K562 (cell line): ENCODE data around the gene RASGRP2. TPM values are rescaled to one million over a fixed set of nuclear protein-coding genes. Genes with fewer than 3 reads are reported as not detected.

Experiments used
- ARID2 ChIP-seq: fragments of 450-650 bp; IDR thresholded peaks from 2 replicates; pipeline ENCODE4 v1.6.1; 2017; ENCODE audit warnings: antibody characterized with exemption, mild to moderate bottlenecking
- CC2D1A ChIP-seq: fragments of 450-650 bp; IDR thresholded peaks from 2 replicates; pipeline ENCODE4 v1.6.1; 2017; ENCODE audit warnings: mild to moderate bottlenecking
- CSDE1 ChIP-seq, 2 experiments: fragments of 450-650 bp; IDR thresholded peaks; 2 replicates each; pipeline ENCODE4 v1.6.1; 2016; ENCODE audit warnings: mild to moderate bottlenecking in 1 of 2
- HDAC1 ChIP-seq, 2 experiments: fragments of 450-650 bp; IDR thresholded peaks; 2 replicates each; pipeline ENCODE4 v1.6.1; 2016 to 2017; ENCODE audit warnings: inconsistent platforms in 1 of 2, mild to moderate bottlenecking in 1 of 2, moderate library complexity in 1 of 2
- KLF16 ChIP-seq: IDR thresholded peaks from 2 replicates; pipeline ENCODE4 v1.6.1; 2016; ENCODE audit warnings: antibody characterized with exemption
- LARP7 ChIP-seq: fragments of 450-650 bp; IDR thresholded peaks from 2 replicates; pipeline ENCODE4 v1.6.1; 2016
- NCOA4 ChIP-seq: fragments of 450-650 bp; IDR thresholded peaks from 2 replicates; pipeline ENCODE4 v1.6.1; 2018; ENCODE audit warnings: mild to moderate bottlenecking; ENCODE audit not compliant: partially characterized antibody
- PHF8 ChIP-seq: fragments of 200-600 bp; sonication (generic); IDR thresholded peaks from 2 replicates; pipeline ENCODE4 v1.6.1; 2012; ENCODE audit warnings: mixed run types, mild to moderate bottlenecking, inconsistent platforms, low read length, moderate library complexity, borderline replicate concordance
- POLR2G ChIP-seq: fragments of 200-400 bp; formaldehyde crosslinking; IDR thresholded peaks from 2 replicates; pipeline ENCODE4 v1.6.1; 2017; ENCODE audit warnings: low read depth, mild to moderate bottlenecking, antibody characterized with exemption, low read length, moderate library complexity
- RAD21 ChIP-seq, 2 experiments: fragments of 250-450 bp in 1 of 2; fragments of 450-650 bp in 1 of 2; sonication (Bioruptor Pico) in 1 of 2; formaldehyde crosslinking in 1 of 2; IDR thresholded peaks in 1 of 2; conservative IDR thresholded peaks in 1 of 2; 2 replicates each; pipeline versions ENCODE4 v1.4.0 to v1.8.0; 2020 to 2022; ENCODE audit warnings: mild to moderate bottlenecking in 2 of 2, moderate library complexity in 1 of 2
- RFX7 ChIP-seq: fragments of 250-450 bp; sonication (Bioruptor Pico); IDR thresholded peaks from 2 replicates; pipeline ENCODE4 v1.5.1; 2021; ENCODE audit warnings: mild to moderate bottlenecking
- SAFB ChIP-seq: fragments of 200-400 bp; formaldehyde crosslinking; IDR thresholded peaks from 2 replicates; pipeline ENCODE4 v1.6.1; 2017; ENCODE audit warnings: low read depth, low read length, borderline replicate concordance
- SMC3 ChIP-seq: conservative IDR thresholded peaks from 2 replicates; pipeline ENCODE4 v1.6.1; 2011; ENCODE audit warnings: low read depth, low read length, improper control_type of control experiment; ENCODE audit not compliant: insufficient read depth
- SRF ChIP-seq, 2 experiments: fragments of 250-450, 450-650 bp in 1 of 2; sonication (Bioruptor Pico) in 1 of 2; sonication (generic) in 1 of 2; formaldehyde crosslinking; IDR thresholded peaks; 2 replicates each; pipeline versions ENCODE4 v1.5.0 to v1.5.1; 2020 to 2022; ENCODE audit warnings: mild to moderate bottlenecking in 1 of 2, missing genetic modification reagents in 1 of 2
- TCF3 ChIP-seq: sonication (generic); formaldehyde crosslinking; IDR thresholded peaks from 2 replicates; pipeline ENCODE4 v1.4.0; 2020; ENCODE audit warnings: mild to moderate bottlenecking, missing genetic modification reagents
- ZFX ChIP-seq: sonication (generic); formaldehyde crosslinking; IDR thresholded peaks from 2 replicates; pipeline ENCODE4 v1.8.0; 2022; ENCODE audit warnings: mild to moderate bottlenecking, missing genetic modification reagents, moderate library complexity
- ZNF316 ChIP-seq: fragments of 450-650 bp; IDR thresholded peaks from 2 replicates; pipeline ENCODE4 v1.6.1; 2016
- ZNF668 ChIP-seq: fragments of 250-450 bp; sonication (Bioruptor Pico); IDR thresholded peaks from 2 replicates; pipeline ENCODE4 v1.8.0; 2022; ENCODE audit warnings: mild to moderate bottlenecking, inconsistent platforms
- polyA plus RNA-seq, 8 experiments: library from polyadenylated mRNA; depleted of rRNA in 4 of 8; stranded (reverse) in 5 of 8; unstranded in 3 of 8; fragments of >200 nt; fragmentation: Nextera tagmentation in 2 of 8; fragmentation: Illumina TruSeq in 1 of 8; extraction: Ambion mirVana in 2 of 8; extraction: Trizol in 1 of 8; gene quantifications; 2 replicates each; pipeline versions ENCODE4 v1.2.1 to v1.2.3, GENCODE V29; 2011 to 2014; ENCODE audit warnings: inconsistent platforms in 1 of 8, missing spikeins in 1 of 8
- total RNA-seq, 7 experiments: library from RNA; depleted of rRNA in 6 of 7; stranded (reverse); fragments of >200 nt in 6 of 7; fragmentation: Illumina TruSeq in 2 of 7; extraction: Trizol in 2 of 7; gene quantifications; 2 replicates each; pipeline versions ENCODE4 v1.2.1 to v1.2.3, GENCODE V29; 2011 to 2021; ENCODE audit warnings: low replicate concordance in 1 of 7
- TF ChIP-seq, protein P1 (sequence below): sonication (generic); formaldehyde crosslinking; IDR thresholded peaks from 2 replicates; pipeline ENCODE4 v1.9.0; 2022; ENCODE audit warnings: mild to moderate bottlenecking, missing genetic modification reagents
- TF ChIP-seq, protein P2 (sequence below): IDR thresholded peaks from 2 replicates; pipeline ENCODE4 v1.6.1; 2011; ENCODE audit not compliant: insufficient read length; ENCODE audit errors: extremely low read depth
- TF ChIP-seq, protein P3 (sequence below): fragments of 250-450 bp; sonication (Bioruptor Pico); IDR thresholded peaks from 2 replicates; pipeline ENCODE4 v1.5.0; 2021
- TF ChIP-seq, protein P4 (sequence below): IDR thresholded peaks from 2 replicates; pipeline ENCODE4 v1.6.1; 2014; ENCODE audit warnings: antibody characterized with exemption
- TF ChIP-seq, protein P5 (sequence below), 3 experiments: fragments of 200-800 bp in 1 of 3; sonication (Bioruptor generic) in 1 of 3; sonication (generic) in 1 of 3; formaldehyde crosslinking in 1 of 3; IDR thresholded peaks; 2 replicates each; pipeline versions ENCODE4 v1.6.1 to v1.8.0; 2016 to 2022; ENCODE audit warnings: mild to moderate bottlenecking in 2 of 3, missing compliant biosample characterization in 2 of 3, missing genetic modification characterization in 2 of 3, missing genetic modification reagents in 1 of 3

The RASGRP2 gene
- total and polyA plus RNA-seq, 9 of the 15 experiments (the other 6 are each of a cell fraction or from before 2014, with no cell fraction given) = 0.87 to 22.7 (median 5.5) TPM

DNA sequence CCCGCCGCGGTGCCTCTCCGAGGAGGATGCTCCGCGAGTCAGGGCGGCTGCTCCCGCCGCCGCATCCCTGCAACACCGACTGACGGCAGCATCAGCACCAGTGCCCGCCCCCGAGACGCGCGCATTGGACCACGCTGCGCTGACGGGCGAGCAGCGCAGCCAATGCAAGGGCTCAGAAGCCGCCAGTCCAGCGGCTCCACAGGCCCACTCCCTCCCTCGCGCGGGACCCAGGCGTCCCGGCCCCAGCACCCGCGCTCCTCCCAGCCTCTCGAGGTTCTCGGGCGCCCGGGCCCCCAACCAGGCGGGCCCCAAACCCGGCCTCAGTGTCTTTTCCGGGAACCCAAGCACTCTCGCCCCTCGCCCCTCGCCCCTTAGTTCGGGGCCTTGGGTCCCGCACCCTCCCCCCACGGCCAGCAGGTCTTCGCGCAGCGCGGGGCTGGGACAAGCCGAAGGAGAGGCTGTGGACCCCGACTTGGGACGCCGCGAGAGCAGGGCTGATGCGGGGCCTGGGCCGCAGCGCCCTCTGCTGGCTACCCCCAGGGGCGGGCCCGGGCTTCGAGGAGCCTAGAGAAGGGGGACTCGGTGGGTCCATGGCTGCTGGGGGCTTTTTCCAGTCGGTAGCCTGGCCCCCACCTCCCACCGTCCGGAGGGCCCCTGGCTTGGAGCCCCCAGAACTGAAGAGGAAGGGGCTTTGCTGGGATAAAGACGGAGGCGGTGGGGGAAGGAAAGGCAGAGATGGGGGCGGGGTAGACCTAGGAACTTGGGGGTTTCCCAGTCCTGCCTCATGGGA lies 20.6 kb downstream of the RASGRP2 start, which contains the start of gene NRXN2 (continued):
- TF ChIP-seq, protein P1, sequence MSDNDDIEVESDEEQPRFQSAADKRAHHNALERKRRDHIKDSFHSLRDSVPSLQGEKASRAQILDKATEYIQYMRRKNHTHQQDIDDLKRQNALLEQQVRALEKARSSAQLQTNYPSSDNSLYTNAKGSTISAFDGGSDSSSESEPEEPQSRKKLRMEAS = no peak
- 0 out of 2 replicates have a peak, but pooled peaks have one; percentile 37 for TF ChIP-seq POLR2G
- TF ChIP-seq, protein P2, sequence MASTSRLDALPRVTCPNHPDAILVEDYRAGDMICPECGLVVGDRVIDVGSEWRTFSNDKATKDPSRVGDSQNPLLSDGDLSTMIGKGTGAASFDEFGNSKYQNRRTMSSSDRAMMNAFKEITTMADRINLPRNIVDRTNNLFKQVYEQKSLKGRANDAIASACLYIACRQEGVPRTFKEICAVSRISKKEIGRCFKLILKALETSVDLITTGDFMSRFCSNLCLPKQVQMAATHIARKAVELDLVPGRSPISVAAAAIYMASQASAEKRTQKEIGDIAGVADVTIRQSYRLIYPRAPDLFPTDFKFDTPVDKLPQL = no peak
- TF ChIP-seq, protein P3, sequence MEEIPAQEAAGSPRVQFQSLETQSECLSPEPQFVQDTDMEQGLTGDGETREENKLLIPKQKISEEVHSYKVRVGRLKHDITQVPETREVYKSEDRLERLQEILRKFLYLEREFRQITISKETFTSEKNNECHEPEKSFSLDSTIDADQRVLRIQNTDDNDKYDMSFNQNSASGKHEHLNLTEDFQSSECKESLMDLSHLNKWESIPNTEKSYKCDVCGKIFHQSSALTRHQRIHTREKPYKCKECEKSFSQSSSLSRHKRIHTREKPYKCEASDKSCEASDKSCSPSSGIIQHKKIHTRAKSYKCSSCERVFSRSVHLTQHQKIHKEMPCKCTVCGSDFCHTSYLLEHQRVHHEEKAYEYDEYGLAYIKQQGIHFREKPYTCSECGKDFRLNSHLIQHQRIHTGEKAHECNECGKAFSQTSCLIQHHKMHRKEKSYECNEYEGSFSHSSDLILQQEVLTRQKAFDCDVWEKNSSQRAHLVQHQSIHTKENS (CRISPR knock-in tag) = no peak
- TF ChIP-seq PHF8 = peak; percentile 21; the same call in 1 of the 2 replicates
- TF ChIP-seq ZFX = peak; percentile 63
- no peak for TF ChIP-seq ZNF316
- TF ChIP-seq, protein P4, sequence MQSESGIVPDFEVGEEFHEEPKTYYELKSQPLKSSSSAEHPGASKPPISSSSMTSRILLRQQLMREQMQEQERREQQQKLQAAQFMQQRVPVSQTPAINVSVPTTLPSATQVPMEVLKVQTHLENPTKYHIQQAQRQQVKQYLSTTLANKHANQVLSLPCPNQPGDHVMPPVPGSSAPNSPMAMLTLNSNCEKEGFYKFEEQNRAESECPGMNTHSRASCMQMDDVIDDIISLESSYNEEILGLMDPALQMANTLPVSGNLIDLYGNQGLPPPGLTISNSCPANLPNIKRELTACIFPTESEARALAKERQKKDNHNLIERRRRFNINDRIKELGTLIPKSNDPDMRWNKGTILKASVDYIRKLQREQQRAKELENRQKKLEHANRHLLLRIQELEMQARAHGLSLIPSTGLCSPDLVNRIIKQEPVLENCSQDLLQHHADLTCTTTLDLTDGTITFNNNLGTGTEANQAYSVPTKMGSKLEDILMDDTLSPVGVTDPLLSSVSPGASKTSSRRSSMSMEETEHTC = 0 out of 2 replicates have a peak, but pooled peaks have one; percentile 18
- TF ChIP-seq LARP7 = no peak
- no peak for TF ChIP-seq RFX7 (CRISPR knock-in tag)
- 0 out of 2 replicates have a peak, but pooled peaks have one; percentile 23 for TF ChIP-seq SAFB
- peak; percentile 65; the same call in 1 of the 2 replicates for TF ChIP-seq ARID2
- no peak for TF ChIP-seq NCOA4
- TF ChIP-seq, protein P5, sequence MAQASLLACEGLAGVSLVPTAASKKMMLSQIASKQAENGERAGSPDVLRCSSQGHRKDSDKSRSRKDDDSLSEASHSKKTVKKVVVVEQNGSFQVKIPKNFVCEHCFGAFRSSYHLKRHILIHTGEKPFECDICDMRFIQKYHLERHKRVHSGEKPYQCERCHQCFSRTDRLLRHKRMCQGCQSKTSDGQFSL (CRISPR knock-in tag; IDR thresholded peaks at IDR 0.05) = no peak
- TF ChIP-seq, protein P5 (tag; IDR thresholded peaks at IDR 0.05) = no peak
- no peak for TF ChIP-seq CSDE1 (IDR thresholded peaks at IDR 0.05)
- no peak for TF ChIP-seq ZNF668 (CRISPR knock-in tag)
- peak; percentile 76 for TF ChIP-seq SMC3
- TF ChIP-seq HDAC1 (IDR thresholded peaks at IDR 0.05) = peak in 1 of 2 experiments; percentile 48; a peak in 2 of 4 replicates
- no peak for TF ChIP-seq TCF3 (CRISPR knock-in tag)
- peak; percentile 83 to 86 for TF ChIP-seq RAD21 (CRISPR knock-in tag; conservative IDR thresholded peaks at IDR 0.05 in 1 of 2, IDR thresholded peaks at IDR 0.05 in 1 of 2)
- TF ChIP-seq KLF16 = peak; percentile 33; the same call in 1 of the 2 replicates
- no peak for TF ChIP-seq SRF (CRISPR knock-in tag; IDR thresholded peaks at IDR 0.05)
- peak; percentile 37; the same call in 1 of the 2 replicates for TF ChIP-seq CC2D1A
